Stimulated activated CD4-positive, alpha-beta T cell treated with anti-CD3 and anti-CD28 coated beads, Interleukin-12 subunit alpha, Interleukin-12 subunit beta, amount 100 ng/mL, for 48 hours (primary cell): ENCODE data around the gene NCAPG.
"Not testable (repeated sequence)": the region's sequence is repeated elsewhere in the genome, so short reads cannot be mapped to it uniquely, and the experiment has no call there.

ENCODE experiments used
- DNase-seq, 3 donors: peaks; one replicate each; pipeline ENCODE4 v3.0.0-alpha.2; 2020; ENCODE audit warnings: low read depth in 2 of 3, low spot score in 1 of 3

Gene NCAPG

DNA sequence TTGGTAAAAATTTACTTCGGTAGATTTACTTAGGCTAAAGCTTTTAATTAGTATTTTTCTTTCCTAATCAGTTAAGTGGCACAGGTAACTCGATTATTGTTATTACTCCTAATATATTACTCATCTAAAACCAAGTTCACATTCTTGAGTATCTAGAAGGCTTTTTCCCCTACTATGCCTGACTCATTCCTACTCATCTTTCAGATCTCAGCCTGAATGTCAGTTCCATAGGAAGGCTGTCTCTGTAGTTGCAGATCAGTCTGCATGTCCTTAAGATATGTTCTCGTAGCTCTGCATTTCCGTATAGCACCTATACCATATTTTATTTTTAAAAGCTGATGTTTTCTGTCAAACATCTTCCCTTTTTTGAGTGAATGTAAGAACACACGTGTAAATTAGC is 23.5 kb upstream of the NCAPG start:
- no peak for DNase-seq

DNA sequence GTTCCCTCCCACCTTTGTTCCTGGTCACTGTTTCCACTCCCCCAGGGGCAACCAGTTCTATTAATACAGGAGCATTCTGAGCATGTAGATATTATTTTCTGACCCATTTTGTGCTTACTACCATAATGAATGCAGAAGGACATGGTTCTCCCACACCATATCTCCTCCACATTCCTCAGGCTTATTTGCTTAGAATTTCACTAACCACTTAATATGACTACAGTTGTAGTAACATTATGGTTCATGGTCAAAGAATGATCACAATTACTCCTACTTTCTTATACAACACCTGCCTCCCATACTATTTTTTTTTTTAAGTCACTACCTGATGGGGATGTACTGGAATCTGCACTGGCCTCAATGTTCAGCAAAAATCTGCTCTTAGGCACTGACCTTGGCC is 21.8 kb upstream of the NCAPG start:
- no peak for DNase-seq

DNA sequence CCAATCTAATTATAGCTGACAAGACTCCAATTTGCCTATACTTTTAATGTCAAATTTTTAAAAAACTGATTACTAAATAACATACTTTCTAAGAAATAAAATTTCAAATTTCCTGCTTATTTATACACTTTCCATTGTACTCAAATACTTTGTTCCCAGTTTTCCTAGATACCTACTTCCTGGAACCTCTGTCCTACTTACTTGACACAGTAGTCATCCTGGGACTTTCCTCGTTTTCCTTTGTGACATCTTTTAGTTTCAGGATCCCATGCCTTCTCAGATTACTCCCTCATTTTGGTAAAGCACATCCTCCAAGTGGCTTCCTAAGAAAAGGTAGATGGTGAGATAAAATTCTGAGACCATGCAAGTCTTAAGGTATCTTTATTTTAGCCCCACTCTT is 16.0 kb upstream of the NCAPG start:
- DNase-seq, result no peak

DNA sequence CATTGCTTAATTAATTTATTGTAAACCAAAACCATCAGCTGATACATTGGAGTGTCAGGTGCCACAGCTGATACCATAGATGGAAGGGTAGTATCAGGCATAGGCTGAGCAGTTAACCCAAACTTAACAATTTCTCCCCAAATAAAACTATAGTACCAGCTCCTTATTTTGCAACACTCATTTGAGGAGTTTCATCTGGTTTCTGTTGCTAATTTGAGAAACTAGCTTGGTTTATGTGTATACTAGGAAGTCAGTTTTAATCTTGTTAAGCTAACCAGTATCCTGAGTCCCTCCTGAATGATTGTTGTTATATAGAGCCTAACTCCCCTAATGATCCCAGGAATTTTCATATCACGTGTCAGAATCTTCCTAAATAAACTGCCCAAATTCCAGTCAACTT is 13.0 kb upstream of the NCAPG start:
- DNase-seq, result no peak

DNA sequence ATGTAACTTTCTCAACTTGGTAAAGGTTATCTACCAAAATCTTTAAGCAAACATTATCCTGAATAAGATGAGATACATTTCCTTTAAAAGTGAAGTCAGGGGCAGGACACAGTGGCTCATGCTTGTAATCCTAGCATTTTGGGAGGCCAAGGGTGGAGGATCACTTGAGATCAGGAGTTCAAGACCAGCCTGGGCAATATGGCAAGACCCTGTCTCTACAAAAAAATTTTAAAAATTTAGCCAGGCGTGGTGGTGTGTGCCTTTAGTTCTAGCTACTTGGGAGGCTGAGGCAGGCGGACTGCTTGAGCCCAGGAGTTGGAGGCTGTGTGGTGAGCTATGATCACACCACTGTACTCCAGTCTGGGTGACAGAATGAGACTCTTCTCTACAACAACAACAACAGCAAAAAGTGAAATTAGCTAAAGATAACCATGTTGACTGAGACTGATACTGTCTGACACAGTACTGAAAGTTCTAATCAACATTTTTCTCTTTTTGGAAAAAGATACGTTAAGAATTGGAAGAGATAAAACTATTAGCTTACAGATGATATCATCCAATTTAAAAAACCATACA is 5.1 kb upstream of the NCAPG start:
- no peak for DNase-seq

DNA sequence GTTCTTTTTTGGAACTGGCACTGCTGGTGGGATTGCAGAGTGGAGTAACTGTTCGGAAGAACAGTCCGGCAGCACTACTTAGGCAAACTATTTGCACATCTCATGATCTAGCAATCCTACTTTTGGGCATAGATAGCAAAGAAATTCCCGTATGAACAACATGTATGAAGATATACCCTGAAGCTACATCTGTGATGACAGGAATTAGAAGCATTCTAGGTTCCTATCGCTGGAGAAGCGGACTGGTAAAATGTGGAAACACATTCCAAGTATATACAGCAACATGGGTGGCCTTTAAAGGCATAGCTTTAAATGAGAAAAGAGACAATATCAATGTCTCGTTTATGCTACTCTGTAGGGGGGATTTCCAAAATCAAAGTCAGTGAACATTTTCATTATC is 3.3 kb upstream of the NCAPG start:
- DNase-seq, result no peak

DNA sequence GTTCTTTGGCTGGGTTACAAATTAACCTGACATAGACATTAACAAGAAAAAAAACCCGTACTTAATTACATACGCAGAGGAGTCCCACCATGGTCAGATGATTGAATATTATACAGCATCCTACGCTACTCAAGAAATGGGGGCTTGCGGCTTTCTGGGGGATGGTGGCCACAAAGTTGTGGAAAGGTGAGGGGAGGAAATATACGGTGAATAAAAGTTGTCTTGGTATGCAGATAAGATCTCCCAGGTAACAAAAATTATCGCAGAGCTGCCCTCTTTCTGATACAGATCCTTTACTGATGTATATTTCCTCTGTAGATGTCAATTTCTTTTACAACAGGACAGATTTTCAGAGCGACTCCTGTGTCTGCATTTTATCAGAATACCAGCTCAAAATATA is 1.1 kb upstream of the NCAPG start:
- DNase-seq, result no peak

DNA sequence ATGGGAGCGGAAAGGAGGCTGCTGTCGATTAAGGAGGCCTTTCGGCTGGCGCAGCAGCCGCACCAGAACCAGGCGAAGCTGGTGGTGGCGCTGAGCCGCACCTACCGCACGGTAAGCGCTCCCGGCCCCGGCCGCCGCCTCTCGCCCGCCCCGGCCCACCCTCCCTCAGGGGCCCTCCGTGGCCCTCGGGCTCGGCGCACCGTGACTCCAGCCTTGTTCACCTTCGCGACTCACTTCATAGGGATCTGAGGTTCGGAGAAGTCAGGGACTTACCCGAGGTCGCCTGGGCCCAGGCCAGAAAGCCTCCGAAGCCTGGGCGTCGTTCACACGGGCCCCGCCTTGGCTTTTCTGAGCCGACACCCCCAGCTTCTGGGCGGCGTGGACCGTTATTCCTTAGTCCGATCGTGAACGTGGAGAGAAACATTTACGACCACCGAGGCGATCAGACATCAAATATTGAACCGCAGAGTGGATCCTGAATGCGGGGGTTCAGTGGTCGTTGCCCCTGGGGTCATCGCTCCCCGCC is 362 bp downstream of the NCAPG start:
- no peak for DNase-seq

DNA sequence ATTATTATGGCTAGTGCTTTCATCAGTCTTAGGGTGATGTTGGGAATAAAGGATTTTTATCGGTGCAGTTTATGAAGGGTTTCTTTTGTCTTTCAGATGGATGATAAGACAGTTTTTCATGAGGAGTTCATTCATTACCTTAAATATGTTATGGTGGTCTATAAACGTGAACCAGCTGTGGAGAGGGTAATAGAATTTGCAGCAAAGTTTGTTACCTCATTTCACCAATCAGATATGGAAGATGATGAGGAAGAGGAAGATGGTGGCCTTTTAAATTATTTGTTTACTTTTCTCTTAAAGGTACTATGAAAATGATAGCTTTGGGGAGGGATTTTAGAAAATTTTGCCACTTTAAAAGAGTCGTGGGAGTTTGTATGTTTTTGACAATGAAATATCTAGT is 1.3 kb downstream of the NCAPG start:
- DNase-seq, result no peak

DNA sequence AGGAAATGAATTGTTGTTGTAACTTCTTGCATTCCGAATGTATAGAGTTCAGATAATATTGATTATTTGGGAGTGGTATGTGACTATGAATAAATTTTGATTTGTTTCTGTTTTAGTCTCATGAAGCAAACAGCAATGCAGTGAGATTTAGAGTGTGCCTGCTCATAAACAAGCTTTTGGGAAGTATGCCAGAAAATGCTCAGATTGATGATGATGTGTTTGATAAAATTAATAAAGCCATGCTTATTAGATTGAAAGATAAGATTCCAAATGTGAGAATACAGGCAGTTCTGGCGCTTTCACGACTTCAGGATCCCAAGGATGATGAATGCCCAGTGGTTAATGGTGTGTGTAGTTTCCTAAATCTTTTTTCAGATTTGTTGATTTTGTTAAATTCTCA is 2.0 kb downstream of the NCAPG start:
- no peak for DNase-seq

DNA sequence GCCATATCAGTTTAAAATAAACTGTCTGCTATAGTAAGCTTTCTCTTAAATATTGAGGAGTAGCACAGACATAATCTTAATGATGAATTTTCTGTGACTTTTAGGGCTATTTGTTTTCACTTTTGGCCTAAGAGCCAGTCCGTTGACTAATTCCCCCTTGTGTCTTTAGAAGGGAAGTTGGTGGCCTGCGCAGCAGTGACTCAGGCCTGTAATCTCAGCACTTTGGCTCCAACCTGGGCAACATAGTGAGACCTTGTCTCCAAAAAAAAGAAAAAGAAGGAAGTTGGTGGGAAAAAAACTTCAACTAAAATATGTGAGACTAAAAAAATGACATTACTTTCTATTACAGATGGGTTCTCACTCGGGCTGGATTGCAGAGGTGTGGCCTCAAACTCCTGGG is 3.4 kb downstream of the NCAPG start:
- DNase-seq, result no peak

DNA sequence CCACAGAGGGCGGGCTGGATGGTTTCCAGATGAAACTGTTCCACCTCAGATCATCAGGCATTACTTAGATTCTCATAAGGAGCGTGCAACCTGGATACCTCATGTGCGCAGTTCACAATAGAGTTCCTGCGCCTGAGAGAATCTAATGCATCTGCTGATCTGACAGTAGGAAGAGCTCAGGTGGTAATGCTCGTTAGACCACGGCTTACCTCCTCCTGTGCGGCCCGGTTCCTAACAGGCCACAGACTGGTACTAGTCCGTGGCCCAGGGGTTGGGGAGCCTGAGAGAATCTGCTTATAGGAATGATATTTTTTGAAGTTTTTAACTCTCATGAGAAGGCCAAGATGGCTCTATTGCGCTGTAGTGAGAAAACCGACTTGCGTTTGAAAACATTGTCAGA is 5.4 kb downstream of the NCAPG start:
- no peak for DNase-seq

DNA sequence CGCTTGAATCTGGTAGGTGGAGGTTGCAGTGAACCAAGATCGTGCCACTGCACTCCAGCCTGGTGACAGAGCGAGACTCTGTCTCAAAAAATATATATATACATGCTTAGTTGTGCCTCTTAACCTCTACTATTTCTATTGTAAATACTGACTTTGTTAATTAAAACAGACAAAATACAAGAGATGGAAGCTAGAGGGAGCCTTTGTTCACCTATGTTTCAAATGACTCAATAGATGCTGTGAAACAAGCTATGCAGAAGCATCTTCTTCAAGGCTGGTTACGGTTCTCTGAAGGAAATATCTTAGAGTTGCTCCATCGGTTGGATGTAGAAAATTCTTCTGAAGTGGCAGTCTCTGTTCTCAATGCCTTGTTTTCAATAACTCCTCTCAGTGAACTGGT is 6.2 kb downstream of the NCAPG start:
- no peak for DNase-seq

DNA sequence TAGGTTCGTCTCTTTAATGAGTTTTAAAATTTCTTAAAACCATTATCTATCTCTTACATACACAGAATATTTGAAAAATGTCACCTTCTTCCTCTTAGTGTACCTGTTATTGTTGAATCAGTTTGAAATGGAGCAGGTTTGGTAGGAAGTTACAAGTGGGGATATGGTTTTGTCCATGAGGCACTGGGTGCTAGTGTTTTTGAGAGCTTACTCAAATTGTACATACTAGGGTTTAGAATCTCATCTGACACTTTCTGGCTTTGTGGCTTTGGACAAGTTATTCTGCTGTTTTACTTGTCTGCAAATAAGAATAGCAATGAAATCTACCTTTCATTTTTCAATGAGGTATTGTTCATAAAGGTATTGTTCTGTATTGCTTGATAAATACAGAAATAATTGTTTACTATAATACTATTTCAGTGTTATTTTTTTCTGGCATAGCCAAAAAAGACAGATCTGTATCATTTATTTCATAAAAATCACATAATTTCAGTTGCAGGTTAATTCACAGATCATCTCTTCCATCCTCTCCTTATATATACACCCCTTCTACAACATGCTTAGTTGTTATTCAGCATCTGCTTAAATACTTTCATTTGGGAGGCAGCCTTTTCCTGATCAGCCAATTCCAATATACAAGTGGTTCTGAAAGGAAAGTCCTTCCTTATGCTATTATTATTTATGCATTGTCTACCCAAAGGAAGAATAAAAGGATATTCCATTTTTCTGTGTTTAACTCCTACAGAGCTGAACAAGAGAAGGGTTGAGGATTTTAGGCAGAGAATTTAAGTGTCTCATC is 13.3 kb downstream of the NCAPG start:
- no peak for DNase-seq

DNA sequence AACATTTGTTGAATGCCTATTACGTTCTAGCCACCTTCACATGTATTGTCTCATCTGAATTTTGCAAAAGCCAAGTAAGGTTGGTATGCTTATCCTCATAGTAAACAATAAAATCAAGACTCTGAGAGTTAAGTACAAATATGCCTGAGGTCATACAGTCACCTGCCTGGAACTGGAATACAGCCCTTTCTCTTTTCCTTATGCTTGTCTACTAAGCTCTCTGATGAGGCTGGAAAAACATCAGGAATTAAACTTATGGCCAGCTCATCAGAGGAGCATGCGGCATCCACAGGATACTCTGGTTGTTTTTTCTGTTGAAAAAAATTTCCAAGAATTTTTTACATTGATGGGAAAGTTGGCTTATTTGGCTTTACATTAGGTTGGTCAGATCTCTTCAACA is 35.5 kb downstream of the NCAPG start:
- no peak for DNase-seq

DNA sequence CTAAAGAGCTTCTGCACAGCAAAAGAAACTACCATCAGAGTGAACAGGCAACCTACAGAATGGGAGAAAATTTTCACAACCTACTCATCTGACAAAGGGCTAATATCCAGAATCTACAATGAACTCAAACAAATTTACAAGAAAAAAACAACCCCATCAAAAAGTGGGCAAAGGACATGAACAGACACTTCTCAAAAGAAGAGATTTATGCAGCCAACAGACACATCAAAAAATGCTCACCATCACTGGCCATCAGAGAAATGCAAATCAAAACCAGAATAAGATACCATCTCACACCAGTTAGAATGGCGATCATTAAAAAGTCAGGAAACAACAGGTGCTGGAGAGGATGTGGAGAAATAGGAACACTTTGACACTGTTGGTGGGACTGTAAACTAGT is 39.5 kb downstream of the NCAPG start:
- not testable (repeated sequence) for DNase-seq

DNA sequence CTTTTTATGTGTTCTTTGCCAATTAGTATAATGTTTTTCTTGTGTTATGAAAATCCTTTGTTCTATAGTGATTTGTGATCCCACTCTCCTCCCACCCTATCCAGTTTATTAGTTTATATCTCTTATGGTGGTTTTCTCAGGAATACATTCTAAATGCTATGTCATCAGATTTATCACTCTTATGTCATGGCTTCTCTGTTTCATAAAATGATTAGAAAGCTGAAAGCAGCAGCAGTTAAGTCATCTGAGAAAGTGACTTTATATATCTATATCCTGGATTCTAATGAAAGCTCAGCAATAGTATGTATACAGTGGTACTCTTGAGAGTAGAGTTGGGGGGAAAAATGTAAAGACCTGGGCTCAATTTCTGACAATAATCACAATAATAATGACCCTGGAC is 41.2 kb downstream of the NCAPG start:
- no peak for DNase-seq

DNA sequence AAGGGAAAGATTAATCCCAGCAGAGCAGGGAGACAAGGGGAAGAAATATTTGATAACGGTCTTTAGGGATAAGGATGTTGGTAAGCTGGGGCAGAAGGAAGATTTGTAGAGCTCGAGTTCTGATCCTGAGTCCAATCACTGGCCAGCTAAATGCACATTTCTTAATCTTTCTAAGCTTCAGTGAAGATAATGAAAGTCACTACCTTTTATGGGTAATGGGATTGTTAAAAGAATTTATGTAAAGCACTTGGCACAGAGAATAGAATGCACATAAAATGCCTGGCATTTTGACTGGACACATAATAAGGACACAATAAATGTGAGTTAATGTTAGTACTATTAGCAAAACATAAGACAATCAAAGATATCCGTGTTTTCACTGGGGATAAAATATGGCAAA is 43.3 kb downstream of the NCAPG start:
- no peak for DNase-seq

DNA sequence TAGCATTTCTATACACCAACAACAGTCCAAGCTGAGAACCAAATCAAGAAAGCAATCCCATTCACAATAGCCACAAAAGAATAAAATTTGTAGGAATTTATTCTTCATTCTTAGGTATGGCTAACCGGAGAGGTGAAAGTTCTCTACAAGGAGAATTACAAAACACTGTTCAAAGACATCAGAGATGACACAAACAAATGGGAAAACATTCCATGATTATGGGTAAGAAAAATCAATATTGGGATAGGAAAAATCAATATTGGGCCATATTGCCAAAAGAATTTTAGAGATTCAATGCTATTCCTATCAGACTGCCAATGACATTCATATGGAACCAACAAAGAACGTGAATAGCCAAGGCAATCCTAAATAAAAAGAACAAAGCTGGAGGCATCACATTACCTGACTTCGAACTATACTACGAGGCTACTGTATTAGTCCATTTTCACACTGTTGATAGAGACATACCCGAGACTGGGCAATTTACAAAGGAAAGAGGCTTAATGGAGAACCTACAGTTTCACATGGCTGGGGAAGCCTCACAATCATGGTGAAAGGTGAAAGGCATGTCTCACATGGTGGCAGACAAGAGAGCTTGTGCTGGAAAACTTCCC is 49.1 kb downstream of the NCAPG start:
- DNase-seq, result no peak

DNA sequence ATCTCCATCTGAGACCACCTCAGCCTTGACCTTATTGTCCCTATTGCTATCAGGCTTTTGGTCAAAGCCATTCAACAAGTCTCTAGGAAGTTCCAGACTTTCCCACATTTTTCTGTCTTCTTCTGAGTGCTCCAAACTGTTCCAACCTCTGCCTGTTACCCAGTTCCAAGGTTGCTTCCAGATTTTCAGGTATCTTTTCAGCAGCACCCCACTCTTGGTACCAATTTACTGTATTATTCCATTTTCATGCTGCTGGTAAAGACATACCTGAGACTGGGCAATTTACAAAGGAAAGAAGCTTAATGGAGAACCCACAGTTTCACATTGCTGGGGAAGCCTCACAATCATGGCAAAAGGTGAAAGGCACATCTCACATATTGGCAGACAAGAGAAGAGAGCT is 51.1 kb downstream of the NCAPG start:
- not testable (repeated sequence) for DNase-seq

DNA sequence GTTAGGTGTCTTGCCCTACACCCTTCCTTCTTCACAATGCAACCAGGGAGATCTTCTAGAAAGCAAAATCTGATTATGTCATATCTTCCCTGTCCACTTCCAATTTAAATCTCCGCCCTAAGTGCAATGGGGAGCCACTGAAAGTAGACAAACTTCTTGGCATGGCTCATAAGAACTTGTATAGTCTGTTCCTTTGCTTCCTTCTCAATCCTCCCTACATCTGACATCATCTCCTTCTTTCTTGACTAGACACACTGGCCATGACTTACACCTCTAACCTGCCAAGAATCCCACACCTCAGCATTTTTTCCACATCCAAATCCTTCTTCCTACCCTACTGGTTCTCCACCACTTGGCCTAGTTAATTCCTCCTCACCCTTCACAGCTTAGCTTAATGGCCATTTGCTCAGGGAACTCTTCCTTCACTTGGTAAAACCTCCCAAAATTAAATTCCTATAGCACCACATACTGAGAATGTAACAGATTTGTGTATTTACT is 55.1 kb downstream of the NCAPG start:
- no peak for DNase-seq

DNA sequence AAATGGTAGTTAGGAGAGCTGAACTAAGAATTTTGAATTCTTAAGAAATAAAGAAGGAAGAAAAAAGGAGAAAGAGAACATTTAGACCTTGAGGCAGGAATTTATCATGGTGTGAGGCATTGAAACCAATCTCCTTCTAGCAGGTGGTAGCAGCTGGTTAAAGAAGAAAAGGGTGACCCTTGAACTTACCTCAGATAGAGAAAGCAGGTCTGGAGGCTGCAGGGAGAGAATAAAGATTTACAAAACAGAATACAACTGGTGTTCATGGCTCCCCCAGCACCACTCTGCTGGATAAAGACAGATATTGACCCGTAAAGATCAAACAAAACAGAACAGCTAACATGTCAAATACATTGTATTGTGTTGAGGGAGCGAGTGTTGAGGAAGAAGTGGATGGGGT is 56.0 kb downstream of the NCAPG start:
- no peak for DNase-seq
